ENCODE data around the gene NPPB.
"Not testable (repeated sequence)": the region's sequence is repeated elsewhere in the genome, so short reads cannot be mapped to it uniquely, and the experiment has no call there.

NPPB gene

GRCh38 chr1:11858613-11858967 is at the start of gene NPPB:
Gene NPPB (minus strand): TSS chr1:11858945. CDS start chr1:11858833, 112 bp downstream.
- DNase-seq = no peak

GRCh38 chr1:11908095-11908675 is 49.4 kb upstream of the NPPB start:
- peak; percentile 93 to 97 for DNase-seq

- peak; percentile 94 to 98 for DNase-seq
These were observed 48.7 kb upstream of the NPPB start for GRCh38 chr1:11907275-11908094.

- no peak for DNase-seq
These were observed 48.1 kb upstream of the NPPB start for GRCh38 chr1:11906870-11907269.

GRCh38 chr1:11904978-11905377 is 46.2 kb upstream of the NPPB start:
- no peak for DNase-seq

GRCh38 chr1:11904156-11904555 is 45.4 kb upstream of the NPPB start:
- DNase-seq = not testable (repeated sequence)

GRCh38 chr1:11903210-11903609 is 44.5 kb upstream of the NPPB start:
- DNase-seq = no peak

- not testable (repeated sequence) for DNase-seq
These were observed 42.7 kb upstream of the NPPB start for GRCh38 chr1:11901446-11901845.

- peak in 1 of 2 experiments; percentile 2 for DNase-seq
These were observed 40.2 kb upstream of the NPPB start for GRCh38 chr1:11898831-11899467.

- DNase-seq = no peak
These were observed 39.5 kb upstream of the NPPB start for GRCh38 chr1:11898086-11898785.

GRCh38 chr1:11894501-11894900 is 35.8 kb upstream of the NPPB start:
- not testable (repeated sequence) for DNase-seq

- DNase-seq = peak; percentile 13 to 40
These were observed 35.1 kb upstream of the NPPB start for GRCh38 chr1:11893907-11894251.

GRCh38 chr1:11891433-11892186 is 32.9 kb upstream of the NPPB start:
- DNase-seq = no peak

GRCh38 chr1:11888877-11889208 is 30.1 kb upstream of the NPPB start:
- DNase-seq = no peak

- no peak for DNase-seq
These were observed 29.6 kb upstream of the NPPB start for GRCh38 chr1:11888206-11888876.

GRCh38 chr1:11887666-11888007 is 28.9 kb upstream of the NPPB start:
- DNase-seq = no peak

GRCh38 chr1:11886986-11887665 is 28.4 kb upstream of the NPPB start:
- DNase-seq = no peak

- DNase-seq = no peak
These were observed 27.2 kb upstream of the NPPB start for GRCh38 chr1:11885916-11886315.

GRCh38 chr1:11882814-11883538 is 24.2 kb upstream of the NPPB start:
- DNase-seq = peak in 1 of 2 experiments; percentile 18

GRCh38 chr1:11881749-11882441 is 23.1 kb upstream of the NPPB start:
- DNase-seq = no peak

Data from Kasumi-1 (cell line).